HCT116 (cell line): Measurements from ENCODE around the gene TMPRSS9. TPM values are rescaled to one million over a fixed set of nuclear protein-coding genes. Genes with fewer than 3 reads are reported as not detected.
A peak's percentile ranks its signal among the peaks of the same experiment; 100 is the strongest.

Experiments
- ATAC-seq: fragments of 200-7000 bp; cut with Tn5 transposase; 2 replicates; pipeline ENCODE4 v1.9.1; 2020; ENCODE audit warnings: mild to moderate bottlenecking, moderate library complexity
- BruUV-seq: library from RNA; stranded (reverse); fragments of 400-500 nt; replicated peaks from 2 replicates; lab custom pipeline; 2021; lab: Mats Ljungman, UMichigan
- CTCF ChIA-PET: fragments of 300-600 bp; sonication (Branson Sonifier 250); formaldehyde crosslinking; loops from one replicate; lab custom pipeline; 2021; ENCODE audit warnings: antibody characterized with exemption; lab: Charles Lee
- POLR2A ChIA-PET: fragments of 300-600, 350-600 bp; sonication (Branson Sonifier 250); formaldehyde crosslinking; loops from one replicate; lab custom pipeline; 2021; ENCODE audit warnings: antibody characterized with exemption; lab: Charles Lee
- RAD21 ChIA-PET, 2 experiments: fragments of 300-600 bp; sonication (Branson Sonifier 250); formaldehyde crosslinking; loops; one replicate each; lab custom pipeline; 2023; ENCODE audit warnings: low total read pairs in 2 of 2; ENCODE audit not compliant: uncharacterized antibody in 2 of 2, unreplicated experiment in 2 of 2, low non-redundant PET in 1 of 2; lab: Charles Lee
- DNase-seq: peaks from one replicate; pipeline ENCODE4 v3.0.0-alpha.2; 2010; ENCODE audit warnings: low read depth, low spot score
- H2AFZ ChIP-seq: fragments of 200-600 bp; shearing (Covaris generic), sonication (generic); 2 replicates; pipeline ENCODE4 v1.6.1; 2017; ENCODE audit warnings: low read depth, mixed run types, mixed read lengths, antibody characterized with exemption, low read length; ENCODE audit not compliant: poor library complexity, severe bottlenecking
- H3K27ac ChIP-seq: 2 replicates; pipeline ENCODE4 v1.5.1; 2012; ENCODE audit warnings: low read depth, low read length
- H3K27me3 ChIP-seq: fragments of 200-600 bp; sonication (generic); 2 replicates; pipeline ENCODE4 v1.6.1; 2016; ENCODE audit warnings: mixed run types, low read length, mixed read lengths; ENCODE audit not compliant: insufficient read depth
- H3K36me3 ChIP-seq, 2 experiments: fragments of 200-500 bp in 1 of 2; fragments of 200-600 bp in 1 of 2; sonication (Bioruptor generic) in 1 of 2; sonication (generic) in 1 of 2; 2 replicates each; pipeline versions ENCODE4 v1.5.1 to v1.6.1; 2014 to 2016; ENCODE audit warnings: low read length in 2 of 2, inconsistent platforms in 1 of 2, mixed read lengths in 1 of 2, mixed run types in 1 of 2; ENCODE audit not compliant: insufficient read depth in 2 of 2, control insufficient read depth in 1 of 2
- H3K4me1 ChIP-seq, 2 experiments: fragments of 200-600 bp in 1 of 2; sonication (generic) in 1 of 2; 2 replicates each; pipeline versions ENCODE4 v1.5.1 to v1.6.1; 2012 to 2017; ENCODE audit warnings: low read length in 2 of 2, inconsistent platforms in 1 of 2, mild to moderate bottlenecking in 1 of 2, mixed read lengths in 1 of 2, mixed run types in 1 of 2, moderate library complexity in 1 of 2; ENCODE audit not compliant: insufficient read depth in 2 of 2, control insufficient read depth in 1 of 2
- H3K4me2 ChIP-seq: fragments of 200-600 bp; sonication (generic); 2 replicates; pipeline ENCODE4 v1.6.1; 2017; ENCODE audit warnings: mixed run types, low read length, mixed read lengths
- H3K4me3 ChIP-seq, 2 experiments: fragments of 200-600 bp in 1 of 2; sonication (generic) in 1 of 2; replicated peaks in 1 of 2; 2 replicates each; pipeline ENCODE4 v1.5.1; 2011 to 2016; ENCODE audit warnings: low read length in 2 of 2, control low read depth in 1 of 2, low read depth in 1 of 2, mild to moderate bottlenecking in 1 of 2, mixed read lengths in 1 of 2, mixed run types in 1 of 2
- H3K79me2 ChIP-seq: fragments of 200-600 bp; sonication (generic); 2 replicates; pipeline ENCODE4 v1.6.1; 2017; ENCODE audit warnings: mild to moderate bottlenecking, mixed run types, low read length, moderate library complexity, mixed read lengths; ENCODE audit not compliant: insufficient read depth
- H3K9ac ChIP-seq: fragments of 200-600 bp; sonication (generic); 2 replicates; pipeline ENCODE4 v1.6.1; 2016; ENCODE audit warnings: low read length, mixed read lengths
- H3K9me2 ChIP-seq: fragments of 200-600 bp; sonication (generic), shearing (Covaris generic); 2 replicates; pipeline ENCODE4 v1.6.1; 2017; ENCODE audit warnings: mixed run types, mild to moderate bottlenecking, moderate library complexity; ENCODE audit not compliant: insufficient read depth
- H3K9me3 ChIP-seq, 2 experiments: fragments of 200-500 bp in 1 of 2; fragments of 200-600 bp in 1 of 2; sonication (Bioruptor generic) in 1 of 2; sonication (generic) in 1 of 2; 2 replicates each; pipeline ENCODE4 v1.6.1; 2014 to 2017; ENCODE audit warnings: low read length in 2 of 2, mixed read lengths in 2 of 2, inconsistent platforms in 1 of 2, low read depth in 1 of 2, mild to moderate bottlenecking in 1 of 2, mixed run types in 1 of 2, moderate library complexity in 1 of 2; ENCODE audit not compliant: control insufficient read depth in 1 of 2, insufficient read depth in 1 of 2
- H4K20me1 ChIP-seq: fragments of 200-600 bp; sonication (generic), shearing (Covaris generic); 2 replicates; pipeline ENCODE4 v1.6.1; 2017; ENCODE audit warnings: mixed run types, mild to moderate bottlenecking, moderate library complexity; ENCODE audit not compliant: insufficient read depth
- CEBPB ChIP-seq: IDR thresholded peaks from 2 replicates; pipeline ENCODE4 v1.6.1; 2012; ENCODE audit warnings: low read depth
- EGR1 ChIP-seq: IDR thresholded peaks from 2 replicates; pipeline ENCODE4 v1.6.1; 2012; ENCODE audit warnings: low read depth
- EZH2 ChIP-seq: fragments of 200-600 bp; sonication (generic); IDR thresholded peaks from 2 replicates; pipeline ENCODE4 v1.6.1; 2017; ENCODE audit warnings: antibody characterized with exemption, mixed run types
- EZH2phosphoT487 ChIP-seq: fragments of 200-600 bp; IDR thresholded peaks from 2 replicates; pipeline ENCODE4 v1.6.1; 2018; ENCODE audit warnings: antibody characterized with exemption, borderline replicate concordance
- FOSL1 ChIP-seq: IDR thresholded peaks from 2 replicates; pipeline ENCODE4 v1.6.1; 2012; ENCODE audit warnings: low read depth
- SIN3A ChIP-seq: IDR thresholded peaks from 2 replicates; pipeline ENCODE4 v1.6.1; 2012; ENCODE audit warnings: low read depth
- SP1 ChIP-seq: IDR thresholded peaks from 2 replicates; pipeline ENCODE4 v1.6.1; 2012; ENCODE audit warnings: low read depth
- SRF ChIP-seq: IDR thresholded peaks from 2 replicates; pipeline ENCODE4 v1.6.1; 2012; ENCODE audit warnings: low read depth
- YY1 ChIP-seq: IDR thresholded peaks from 2 replicates; pipeline ENCODE4 v1.6.1; 2011; ENCODE audit warnings: low read length, low read depth, moderate library complexity, mild to moderate bottlenecking; ENCODE audit not compliant: insufficient replicate concordance; ENCODE audit errors: extremely low read depth
- intact Hi-C: fragments of 100-400 bp; cut with micrococcal nuclease; formaldehyde crosslinking; loops from 2 replicates; pipeline ENCODE4 v1.10.0; 2022
- total RNA-seq: library from RNA; stranded (reverse); gene quantifications from one replicate; pipeline ENCODE4 v1.2.1, GENCODE V29; 2021; ENCODE audit not compliant: unreplicated experiment
- TF ChIP-seq, protein P1 (sequence below): IDR thresholded peaks from 2 replicates; pipeline ENCODE4 v1.6.1; 2012
- TF ChIP-seq, protein P2 (sequence below), 3 experiments: fragments of 200-600 bp in 1 of 3; sonication (generic) in 1 of 3; IDR thresholded peaks in 2 of 3; conservative IDR thresholded peaks in 1 of 3; 2 replicates each; pipeline ENCODE4 v1.5.1; 2012 to 2017; ENCODE audit warnings: low read depth in 2 of 3, low read length in 2 of 3, antibody characterized with exemption in 1 of 3, borderline replicate concordance in 1 of 3, control low read depth in 1 of 3, mild to moderate bottlenecking in 1 of 3, mixed read lengths in 1 of 3, mixed run types in 1 of 3, moderate library complexity in 1 of 3; ENCODE audit not compliant: insufficient read depth in 1 of 3

Gene TMPRSS9
- total RNA-seq, 1 experiment from 2014 or later: not detected

DNA sequence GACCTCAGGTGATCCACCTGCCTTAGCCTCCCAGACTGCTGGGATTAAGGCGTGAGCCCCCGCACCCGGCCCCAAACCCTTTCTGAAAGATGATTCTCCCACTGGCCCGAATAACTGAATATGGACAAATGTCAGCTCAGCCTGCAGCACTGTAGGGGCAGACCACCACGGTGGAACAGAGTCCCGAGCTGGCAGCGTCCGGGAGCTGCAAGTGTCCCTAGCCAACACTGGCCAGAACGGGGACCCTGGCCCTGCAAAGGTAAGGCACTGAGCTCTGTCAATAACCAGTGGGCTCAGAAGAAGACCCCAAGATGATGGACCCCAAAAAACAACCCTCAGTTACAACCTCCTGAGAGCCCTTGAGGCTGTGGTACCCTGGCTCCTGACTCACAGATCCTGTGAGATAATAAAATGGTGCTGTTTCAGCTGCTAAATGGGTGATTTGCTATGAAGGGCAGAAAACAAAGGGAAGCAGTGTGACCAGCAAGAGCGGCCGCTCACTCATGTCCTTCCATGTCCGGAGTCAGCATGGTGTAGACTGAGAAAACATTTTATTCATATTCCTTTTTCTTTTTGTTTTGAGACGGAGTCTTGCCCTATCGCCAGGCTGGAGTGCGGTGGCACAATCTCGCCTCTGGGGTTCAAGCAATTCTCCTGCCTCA is 33.2 kb upstream of the TMPRSS9 start:
- ChIA-PET POLR2A (interaction anchor here (1.3 kb wide), 1 partner anchor 59 kb away, joined by 4 read pairs; no protein-coding TSS in a partner anchor), CTCF (interaction anchor here (0.5 to 0.6 kb wide), 2 partner anchors 309 to 383 kb away, joined by 3 read pairs; no protein-coding TSS in a partner anchor), RAD21 (no interaction called here)
- Histone ChIP-seq H2AFZ (no peak overlapping the region), H3K9me2 (no peaks in the 10 kb centered on the region), H3K9ac (peak overlapping the region; percentile 96; the same call in 1 of the 2 replicates), H3K27ac (peak overlapping the region; percentile 98), H3K27me3 (no peaks in the 10 kb centered on the region), H3K36me3 (peaks cover 5 to 6% of the 10 kb centered on the region in 2 experiments; a peak in 2 of 4 replicates), H3K4me3 (peak overlapping the region; percentile 96), H3K4me2 (peak overlapping the region; percentile 87), H4K20me1 (no peaks in the 10 kb centered on the region), H3K79me2 (peaks cover 67% of the 10 kb centered on the region), H3K9me3 (no peaks in the 10 kb centered on the region), H3K4me1 (peaks cover 19 to 28% of the 10 kb centered on the region in 2 experiments)
- intact Hi-C loops: loop anchor here (5.0 kb wide), 1 partner anchor 65 kb away; no protein-coding TSS in a partner anchor
- no peak for DNase-seq
- no peak for TF ChIP-seq YY1
- TF ChIP-seq, protein P1, sequence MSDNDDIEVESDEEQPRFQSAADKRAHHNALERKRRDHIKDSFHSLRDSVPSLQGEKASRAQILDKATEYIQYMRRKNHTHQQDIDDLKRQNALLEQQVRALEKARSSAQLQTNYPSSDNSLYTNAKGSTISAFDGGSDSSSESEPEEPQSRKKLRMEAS: no peak
- no peak for TF ChIP-seq SRF
- BruUV-seq: no TSS peak
- no peak for ATAC-seq

DNA sequence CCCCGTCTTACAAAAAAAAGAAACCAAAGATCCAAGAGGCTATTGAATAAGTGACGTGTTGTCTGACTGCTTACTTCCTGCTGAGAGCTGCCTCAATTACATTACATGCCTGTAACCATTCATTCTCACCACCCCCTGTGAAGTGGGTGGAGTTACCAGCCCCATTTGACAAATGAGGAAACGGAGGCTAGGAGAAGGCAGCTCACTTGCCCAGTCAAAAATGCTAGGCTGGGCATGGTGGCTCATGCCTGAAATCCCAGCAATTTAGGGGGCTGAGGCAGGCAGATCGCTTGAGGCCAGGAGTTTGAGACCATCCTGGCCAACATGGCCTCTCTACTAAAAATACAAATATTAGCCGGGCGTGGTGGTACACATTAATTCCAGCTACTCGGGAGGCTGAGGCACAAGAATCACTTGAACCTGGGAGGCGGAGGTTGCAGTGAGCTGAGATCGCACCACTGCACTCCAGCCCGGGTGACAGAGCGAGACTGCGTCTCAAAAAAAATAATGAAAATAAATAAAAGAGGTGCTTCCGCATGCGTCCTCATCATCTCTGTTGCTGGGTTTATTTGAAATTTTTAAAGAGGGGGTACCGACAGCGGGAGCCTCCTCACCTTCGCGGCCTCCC is 32.2 kb upstream of the TMPRSS9 start:
- H3K27me3 ChIP-seq: no peaks in the 10 kb centered on the region
- H3K4me3 ChIP-seq: peak overlapping the region; percentile 96
- POLR2A ChIA-PET: interaction anchor here (0.7 to 1.3 kb wide), 3 partner anchors 57 to 173 kb away, joined by 3 to 4 read pairs (median 3); partner anchors contain the start of gene GADD45B
- no peak overlapping the region for H2AFZ ChIP-seq
- H3K36me3 ChIP-seq: peaks cover 5 to 6% of the 10 kb centered on the region in 2 experiments; a peak in 2 of 4 replicates
- no peaks in the 10 kb centered on the region for H3K9me2 ChIP-seq
- CTCF ChIA-PET: interaction anchor here (0.7 to 1.2 kb wide), 2 partner anchors 57 to 309 kb away, joined by 3 to 4 read pairs; no protein-coding TSS in a partner anchor
- H3K9me3 ChIP-seq: no peaks in the 10 kb centered on the region
- ATAC-seq (peak; percentile 80), DNase-seq (peak; percentile 61)
- peak overlapping the region; percentile 87 for H3K4me2 ChIP-seq
- peaks cover 75% of the 10 kb centered on the region for H3K79me2 ChIP-seq
- intact Hi-C loops: loop anchor here (5.0 kb wide), 1 partner anchor 64 kb away; no protein-coding TSS in a partner anchor
- H3K27ac ChIP-seq: peak overlapping the region; percentile 98
- no peaks in the 10 kb centered on the region for H4K20me1 ChIP-seq
- TSS peak; percentile 70 for BruUV-seq
- H3K4me1 ChIP-seq: peaks cover 19 to 28% of the 10 kb centered on the region in 2 experiments
- peak overlapping the region; percentile 96 for H3K9ac ChIP-seq
- RAD21 ChIA-PET: interaction anchor here in 1 of 2 experiments (0.6 to 1.1 kb wide), 2 partner anchors 53 to 283 kb away, joined by 4 read pairs; no protein-coding TSS in a partner anchor
- TF ChIP-seq SRF: no peak
- TF ChIP-seq FOSL1: no peak
- TF ChIP-seq, protein P1: peak; percentile 55
- TF ChIP-seq, protein P2, sequence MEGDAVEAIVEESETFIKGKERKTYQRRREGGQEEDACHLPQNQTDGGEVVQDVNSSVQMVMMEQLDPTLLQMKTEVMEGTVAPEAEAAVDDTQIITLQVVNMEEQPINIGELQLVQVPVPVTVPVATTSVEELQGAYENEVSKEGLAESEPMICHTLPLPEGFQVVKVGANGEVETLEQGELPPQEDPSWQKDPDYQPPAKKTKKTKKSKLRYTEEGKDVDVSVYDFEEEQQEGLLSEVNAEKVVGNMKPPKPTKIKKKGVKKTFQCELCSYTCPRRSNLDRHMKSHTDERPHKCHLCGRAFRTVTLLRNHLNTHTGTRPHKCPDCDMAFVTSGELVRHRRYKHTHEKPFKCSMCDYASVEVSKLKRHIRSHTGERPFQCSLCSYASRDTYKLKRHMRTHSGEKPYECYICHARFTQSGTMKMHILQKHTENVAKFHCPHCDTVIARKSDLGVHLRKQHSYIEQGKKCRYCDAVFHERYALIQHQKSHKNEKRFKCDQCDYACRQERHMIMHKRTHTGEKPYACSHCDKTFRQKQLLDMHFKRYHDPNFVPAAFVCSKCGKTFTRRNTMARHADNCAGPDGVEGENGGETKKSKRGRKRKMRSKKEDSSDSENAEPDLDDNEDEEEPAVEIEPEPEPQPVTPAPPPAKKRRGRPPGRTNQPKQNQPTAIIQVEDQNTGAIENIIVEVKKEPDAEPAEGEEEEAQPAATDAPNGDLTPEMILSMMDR (IDR thresholded peaks at IDR 0.05 in 2 of 3, conservative IDR thresholded peaks at IDR 0.05 in 1 of 3; ENCODE audit: borderline replicate concordance in 1 of 3, insufficient read depth in 1 of 3, low read depth in 2 of 3, low read length in 2 of 3): no peak
- TF ChIP-seq SIN3A: peak; percentile 36; the same call in 1 of the 2 replicates
- TF ChIP-seq EZH2phosphoT487: no peak
- no peak for TF ChIP-seq EZH2
- no peak for TF ChIP-seq SP1
- no peak for TF ChIP-seq CEBPB
- no peak; the same call in 1 of the 2 replicates for TF ChIP-seq EGR1
